Smooth muscle cell (in vitro differentiated cells): ENCODE results near the gene KDM5B. TPM values are rescaled to one million over a fixed set of nuclear protein-coding genes. Genes with fewer than 3 reads are reported as not detected.

Source experiments
- DNase-seq: peaks from one replicate; lab custom pipeline; 2025; ENCODE audit not compliant: unreplicated experiment; lab: John Stamatoyannopoulos, UW
- H2AFZ ChIP-seq: fragments of 200-600 bp; sonication (generic); 2 replicates; pipeline ENCODE4 v1.6.0; 2016; ENCODE audit warnings: antibody characterized with exemption, low read depth, mild to moderate bottlenecking
- H3F3A ChIP-seq: fragments of 200-600 bp; sonication (generic); 2 replicates; pipeline ENCODE4 v1.6.0; 2017; ENCODE audit warnings: antibody characterized with exemption, low read depth
- H3K27ac ChIP-seq: fragments of 200-600 bp; sonication (generic); 2 replicates; pipeline ENCODE4 v1.5.1; 2016; ENCODE audit warnings: low read depth, mild to moderate bottlenecking
- H3K27me3 ChIP-seq: fragments of 200-600 bp; sonication (generic); 2 replicates; pipeline ENCODE4 v1.6.1; 2016; ENCODE audit warnings: low read depth, mild to moderate bottlenecking
- H3K36me3 ChIP-seq: fragments of 200-600 bp; sonication (generic); 2 replicates; pipeline ENCODE4 v1.5.1; 2016; ENCODE audit warnings: low read depth
- H3K4me1 ChIP-seq: fragments of 200-600 bp; sonication (generic); 2 replicates; pipeline ENCODE4 v1.5.1; 2016; ENCODE audit warnings: low read depth
- H3K4me2 ChIP-seq: fragments of 200-600 bp; sonication (generic); 2 replicates; pipeline ENCODE4 v1.6.0; 2016; ENCODE audit warnings: mild to moderate bottlenecking
- H3K4me3 ChIP-seq: fragments of 200-600 bp; sonication (generic); 2 replicates; pipeline ENCODE4 v1.5.1; 2016; ENCODE audit warnings: mild to moderate bottlenecking
- H3K79me2 ChIP-seq: fragments of 200-600 bp; sonication (generic); 2 replicates; pipeline ENCODE4 v1.6.0; 2016; ENCODE audit warnings: low read depth, mild to moderate bottlenecking
- H3K9ac ChIP-seq: fragments of 200-600 bp; sonication (generic); 2 replicates; pipeline ENCODE4 v1.6.0; 2016; ENCODE audit warnings: low read depth
- H3K9me3 ChIP-seq: fragments of 200-600 bp; sonication (generic); replicated peaks from 2 replicates; pipeline ENCODE4 v1.5.1; 2016; ENCODE audit warnings: low read depth
- H4K20me1 ChIP-seq: fragments of 200-600 bp; sonication (generic); 2 replicates; pipeline ENCODE4 v1.6.0; 2016; ENCODE audit warnings: low read depth
- WGBS: methylation state at CpG from one replicate; pipeline ENCODE4 v1.1.7; 2016; ENCODE audit warnings: low lambda C conversion rate; 5-methylcytosine and 5-hydroxymethylcytosine counted together
- polyA plus RNA-seq: library from polyadenylated mRNA; unstranded; fragments of >200 nt; fragmentation: Nextera tagmentation; extraction: Ambion mirVana; gene quantifications from 2 replicates; pipeline ENCODE4 v1.2.1, GENCODE V29; 2016
- total RNA-seq: library from RNA; depleted of rRNA; stranded (reverse); fragments of >200 nt; gene quantifications from 2 replicates; pipeline ENCODE4 v1.2.3, GENCODE V29; 2014
- TF ChIP-seq, protein P1 (sequence below): fragments of 200-600 bp; sonication (generic); IDR thresholded peaks from 2 replicates; pipeline ENCODE4 v1.5.1; 2017; ENCODE audit warnings: borderline replicate concordance, mild to moderate bottlenecking, antibody characterized with exemption; ENCODE audit not compliant: insufficient read depth, poor library complexity, severe bottlenecking

The KDM5B gene
- total and polyA plus RNA-seq, 2 experiments from 2014 or later = 94.1 to 178 TPM

- H3K4me1 ChIP-seq = peaks cover 10% of the 10 kb centered on the region
- no peaks in the 10 kb centered on the region for H3K9me3 ChIP-seq
- no peak overlapping the region for H3K4me3 ChIP-seq
- no peaks in the 10 kb centered on the region for H3K79me2 ChIP-seq
- peaks cover 81% of the 10 kb centered on the region for H3K27me3 ChIP-seq
- no peak for DNase-seq
- TF ChIP-seq, protein P1, sequence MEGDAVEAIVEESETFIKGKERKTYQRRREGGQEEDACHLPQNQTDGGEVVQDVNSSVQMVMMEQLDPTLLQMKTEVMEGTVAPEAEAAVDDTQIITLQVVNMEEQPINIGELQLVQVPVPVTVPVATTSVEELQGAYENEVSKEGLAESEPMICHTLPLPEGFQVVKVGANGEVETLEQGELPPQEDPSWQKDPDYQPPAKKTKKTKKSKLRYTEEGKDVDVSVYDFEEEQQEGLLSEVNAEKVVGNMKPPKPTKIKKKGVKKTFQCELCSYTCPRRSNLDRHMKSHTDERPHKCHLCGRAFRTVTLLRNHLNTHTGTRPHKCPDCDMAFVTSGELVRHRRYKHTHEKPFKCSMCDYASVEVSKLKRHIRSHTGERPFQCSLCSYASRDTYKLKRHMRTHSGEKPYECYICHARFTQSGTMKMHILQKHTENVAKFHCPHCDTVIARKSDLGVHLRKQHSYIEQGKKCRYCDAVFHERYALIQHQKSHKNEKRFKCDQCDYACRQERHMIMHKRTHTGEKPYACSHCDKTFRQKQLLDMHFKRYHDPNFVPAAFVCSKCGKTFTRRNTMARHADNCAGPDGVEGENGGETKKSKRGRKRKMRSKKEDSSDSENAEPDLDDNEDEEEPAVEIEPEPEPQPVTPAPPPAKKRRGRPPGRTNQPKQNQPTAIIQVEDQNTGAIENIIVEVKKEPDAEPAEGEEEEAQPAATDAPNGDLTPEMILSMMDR = no peak
- no peaks in the 10 kb centered on the region for H3K36me3 ChIP-seq
- H4K20me1 ChIP-seq = no peaks in the 10 kb centered on the region
- no peak overlapping the region for H3K9ac ChIP-seq
- H2AFZ ChIP-seq = no peak overlapping the region
- no peak overlapping the region for H3K27ac ChIP-seq
- no peak overlapping the region for H3K4me2 ChIP-seq
- WGBS = 67% methylated on average over 9 of the region's 9 CpGs
- no peaks in the 10 kb centered on the region for H3F3A ChIP-seq
Measured at GRCh38 chr1:202711949-202712635, 96.1 kb downstream of the KDM5B start.

DNA sequence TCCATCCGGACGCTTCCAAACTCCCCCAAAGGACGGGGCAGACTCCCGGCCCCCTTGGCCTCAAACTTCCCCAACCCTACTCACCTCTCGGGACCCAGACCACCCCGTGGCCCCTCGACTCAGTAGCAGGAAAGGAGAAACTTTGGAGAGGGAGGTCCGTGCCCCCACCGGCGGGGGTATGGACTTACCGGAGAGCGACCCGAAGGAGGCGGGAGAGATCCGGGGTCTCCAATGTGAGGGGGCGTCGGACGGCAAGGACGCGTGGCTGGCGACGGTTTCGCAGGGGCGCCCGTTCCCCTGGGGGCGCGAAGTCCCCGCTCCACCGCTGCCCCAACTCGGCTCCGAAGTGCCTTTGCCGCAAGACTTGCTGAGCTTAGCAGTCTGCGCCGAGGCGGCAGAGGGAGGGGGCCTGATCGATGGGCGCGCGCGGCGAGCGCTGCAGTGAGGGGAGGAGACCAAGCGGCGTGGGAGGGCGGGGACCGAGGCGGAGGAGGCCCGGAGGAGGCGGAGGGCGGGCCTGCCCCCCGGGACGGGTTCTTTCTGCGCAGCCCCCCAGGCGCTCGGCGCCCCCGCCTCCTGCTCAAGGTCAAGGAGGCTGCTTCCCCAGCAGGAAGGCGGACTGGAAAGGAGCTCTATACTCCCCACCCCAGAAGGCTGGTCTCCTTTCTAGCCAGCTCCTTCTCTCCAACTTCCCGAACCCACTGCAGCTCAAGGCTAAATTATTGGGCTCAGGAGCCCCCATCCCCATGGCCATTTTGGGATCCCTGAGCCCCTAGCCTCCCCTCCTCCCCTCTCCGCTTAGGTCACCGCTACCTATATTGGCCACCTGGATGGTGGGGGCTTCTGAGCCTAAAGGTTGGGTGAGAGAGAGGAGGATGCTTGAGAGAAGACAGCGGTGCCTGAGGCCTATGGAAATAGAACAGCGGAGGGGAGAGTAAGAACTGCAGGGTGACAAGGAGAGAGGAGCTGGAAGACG lies 97.9 kb downstream of the KDM5B start, which contains the start of gene SYT2:
Gene SYT2 (minus strand): TSS at position 385 of the 976 bp plus-strand sequence. CDS start 104,682 bp downstream, outside the sequence.
- H4K20me1 ChIP-seq = no peaks in the 10 kb centered on the region
- H3K9ac ChIP-seq = no peak within 1 kb of the TSS
- H3K4me3 ChIP-seq = peak within 1 kb of the TSS; percentile 48
- peaks cover 83% of the 10 kb centered on the region for H3K27me3 ChIP-seq
- no peaks in the 10 kb centered on the region for H3K36me3 ChIP-seq
- H3K4me2 ChIP-seq = peak within 1 kb of the TSS; percentile 90
- H3K4me1 ChIP-seq = peaks cover 10% of the 10 kb centered on the region
- no peak for DNase-seq
- no peaks in the 10 kb centered on the region for H3K79me2 ChIP-seq
- H2AFZ ChIP-seq = peak within 1 kb of the TSS; percentile 58
- TF ChIP-seq, protein P1 = no peak
- no peaks in the 10 kb centered on the region for H3K9me3 ChIP-seq
- 7% methylated on average over 35 of the region's 64 CpGs for WGBS
- H3F3A ChIP-seq = no peaks in the 10 kb centered on the region
- no peak within 1 kb of the TSS for H3K27ac ChIP-seq

DNA sequence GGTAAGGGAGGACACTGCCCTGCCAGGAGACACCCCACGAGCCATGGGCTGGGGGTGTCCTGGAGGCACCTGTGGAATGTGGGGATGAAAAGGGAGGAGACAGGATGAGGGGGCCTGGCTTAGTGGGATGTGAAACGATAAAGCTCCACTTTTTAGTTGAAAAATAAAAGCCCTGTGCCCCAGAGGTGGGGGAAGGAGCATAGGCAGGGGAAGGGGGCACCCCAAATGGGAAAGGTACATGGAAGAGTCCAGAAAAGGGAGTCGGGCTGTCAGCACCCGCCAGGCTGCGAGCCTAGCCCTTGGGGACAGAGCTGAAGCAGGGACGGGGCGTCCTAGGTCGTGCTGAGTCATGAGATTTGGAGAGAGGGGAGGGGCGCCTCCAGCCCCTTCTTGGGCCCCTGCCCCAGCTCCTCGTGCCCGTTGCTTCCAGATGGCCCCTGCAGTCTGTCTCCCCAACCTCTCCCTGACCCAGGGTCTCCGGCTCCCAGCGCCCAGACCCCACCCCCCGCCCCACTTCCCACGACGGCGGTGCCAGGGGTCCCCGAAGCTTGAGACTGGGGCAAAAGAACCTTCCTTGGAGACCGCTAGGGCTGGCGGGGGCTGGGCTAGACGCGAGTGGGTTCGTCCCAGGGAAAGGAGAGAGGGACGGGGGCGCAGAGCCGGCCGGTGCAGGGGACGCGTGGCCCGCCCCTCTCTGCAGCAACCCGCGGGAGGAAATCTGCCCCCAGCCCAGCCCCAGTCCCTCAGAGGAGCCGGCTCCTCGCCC lies 98.8 kb downstream of the KDM5B start:
- H3F3A ChIP-seq = no peaks in the 10 kb centered on the region
- TF ChIP-seq, protein P1 = no peak
- H3K4me1 ChIP-seq = peaks cover 10% of the 10 kb centered on the region
- H3K4me2 ChIP-seq = peak overlapping the region; percentile 90
- DNase-seq = no peak
- no peaks in the 10 kb centered on the region for H3K9me3 ChIP-seq
- no peak overlapping the region for H3K27ac ChIP-seq
- no peaks in the 10 kb centered on the region for H4K20me1 ChIP-seq
- H3K79me2 ChIP-seq = no peaks in the 10 kb centered on the region
- H3K27me3 ChIP-seq = peaks cover 83% of the 10 kb centered on the region
- peak overlapping the region; percentile 48 for H3K4me3 ChIP-seq
- no peak overlapping the region for H3K9ac ChIP-seq
- 3% methylated on average over 19 of the region's 34 CpGs for WGBS
- H2AFZ ChIP-seq = no peak overlapping the region
- no peaks in the 10 kb centered on the region for H3K36me3 ChIP-seq
